GM19351 (cell line): Measurements from ENCODE around the gene DGKI.

Experiments
- ATAC-seq: cut with Tn5 transposase; IDR thresholded peaks from one replicate; pipeline ENCODE4 v1.9.1; 2021; ENCODE audit warnings: mild to moderate bottlenecking, moderate library complexity; ENCODE audit not compliant: unreplicated experiment

Gene DGKI

DNA sequence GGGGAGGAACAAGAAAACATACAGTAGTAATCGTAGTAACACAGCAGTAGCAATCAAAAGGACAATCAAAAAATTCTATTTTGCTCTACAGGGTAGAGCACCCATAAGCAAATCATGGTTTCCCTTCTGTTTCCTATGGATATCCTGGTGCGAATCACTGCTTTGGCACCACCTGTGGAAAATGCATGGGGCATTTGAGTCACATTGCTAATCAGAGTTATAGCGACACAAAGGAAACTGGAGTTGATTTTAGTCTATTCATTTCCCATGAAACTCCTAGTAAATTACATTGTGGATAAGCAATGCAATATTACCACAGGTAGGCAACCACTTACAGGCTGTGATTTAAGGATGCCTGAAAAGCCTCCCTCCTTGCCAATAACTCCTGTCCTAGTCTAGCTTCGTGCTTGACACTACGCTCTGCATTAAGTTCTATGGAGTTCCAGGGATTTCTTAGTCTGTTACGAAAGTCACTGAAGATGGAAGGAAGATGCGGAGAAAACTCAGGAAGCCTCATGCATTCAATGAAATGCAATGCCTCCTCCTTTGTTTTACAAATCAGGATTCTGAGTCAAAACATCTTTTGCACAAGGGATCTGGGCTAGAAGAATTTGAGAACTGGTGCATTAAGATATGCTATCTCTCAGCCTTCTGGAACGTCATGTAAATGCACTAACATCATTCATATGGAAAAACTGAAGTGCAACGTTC is 188.4 kb downstream of the DGKI start:
- ATAC-seq = no peak

GRCh38 chr7:137657476-137658189 is 189.1 kb downstream of the DGKI start:
- no peak for ATAC-seq

DNA sequence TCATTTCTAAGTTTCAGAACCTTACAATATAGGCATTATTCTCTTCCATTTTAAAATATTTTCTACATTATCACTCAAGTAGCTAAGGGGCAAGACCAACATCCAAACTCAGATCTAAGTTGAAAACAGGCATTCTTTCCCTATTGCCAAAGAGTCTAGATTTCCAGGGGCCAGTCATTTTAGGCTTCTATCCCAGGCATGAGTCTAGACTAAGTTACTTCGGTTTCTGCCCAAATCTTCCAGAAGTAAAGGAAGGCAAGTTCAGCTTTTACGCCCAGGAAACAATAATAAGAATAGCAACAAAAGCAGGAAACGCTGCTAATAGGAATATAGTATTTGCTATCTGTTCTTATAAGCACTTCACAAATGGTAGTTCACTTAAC is 189.9 kb downstream of the DGKI start:
- ATAC-seq = no peak

GRCh38 chr7:137656227-137656849 is 190.4 kb downstream of the DGKI start:
- ATAC-seq = peak; percentile 93

- no peak for ATAC-seq
Measured at GRCh38 chr7:137655804-137656203, 191.0 kb downstream of the DGKI start.

- no peak for ATAC-seq
Measured at GRCh38 chr7:137652721-137653120, 194.1 kb downstream of the DGKI start.

GRCh38 chr7:137647905-137648565 is 198.7 kb downstream of the DGKI start:
- ATAC-seq = no peak

GRCh38 chr7:137642472-137642871 is 204.3 kb downstream of the DGKI start:
- no peak for ATAC-seq

DNA sequence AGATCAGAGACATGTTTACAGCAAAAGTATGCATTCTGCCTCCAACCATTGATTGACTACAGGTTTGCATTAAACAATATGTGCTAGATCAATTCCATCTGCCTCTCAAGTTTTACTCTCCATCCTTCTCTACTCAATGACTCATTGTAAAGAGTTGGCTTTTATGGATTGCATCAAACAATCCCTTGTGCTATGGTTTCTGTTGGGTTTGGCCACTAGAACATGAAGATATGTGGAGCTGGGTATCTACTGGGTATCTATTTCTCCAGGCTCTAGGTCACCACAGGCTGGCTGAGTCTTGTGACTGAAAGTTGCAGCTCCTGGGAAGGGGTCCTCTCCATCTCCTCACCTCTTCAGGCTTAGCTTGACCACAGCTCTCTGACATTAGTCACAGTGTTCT is 204.7 kb downstream of the DGKI start:
- ATAC-seq = no peak

- ATAC-seq = no peak
Measured at GRCh38 chr7:137636376-137636775, 210.4 kb downstream of the DGKI start.

DNA sequence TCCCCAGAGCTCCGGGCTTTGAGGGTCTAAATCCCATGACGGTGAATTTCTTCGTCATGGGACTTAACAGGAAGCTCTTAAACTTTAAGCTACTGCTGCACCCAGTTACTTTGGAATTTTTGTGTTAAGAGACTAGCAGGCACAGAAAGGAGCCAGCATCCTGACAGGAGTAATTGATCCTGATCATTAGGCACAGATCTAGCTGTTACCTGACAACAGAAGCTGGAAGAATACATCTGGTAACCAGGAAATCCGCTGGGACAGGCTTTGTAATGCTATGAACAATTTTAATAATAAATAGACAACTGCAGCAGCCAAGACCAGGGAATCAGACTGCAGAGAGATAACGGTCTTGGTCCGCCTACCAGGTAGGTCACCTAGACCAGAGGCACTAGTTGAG is 210.9 kb downstream of the DGKI start:
- no peak for ATAC-seq

DNA sequence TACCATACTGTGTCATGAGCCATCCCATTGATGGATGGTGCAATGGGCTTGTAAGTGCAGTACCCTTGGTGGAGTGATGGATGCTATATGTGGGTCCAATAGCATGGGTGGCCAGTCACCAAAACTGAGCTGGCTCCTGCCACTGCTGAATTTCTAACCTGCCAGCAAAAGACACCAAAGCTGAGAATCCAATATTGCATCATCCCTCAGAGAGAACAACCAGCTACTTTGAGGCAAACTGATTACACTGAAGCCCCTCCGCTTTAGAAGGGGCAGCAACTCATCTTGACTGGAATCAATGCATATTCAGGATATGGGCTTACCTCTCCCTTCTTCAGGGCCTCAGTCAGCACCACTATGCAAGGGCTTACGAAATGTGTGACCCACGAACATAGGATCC is 211.6 kb downstream of the DGKI start:
- no peak for ATAC-seq

DNA sequence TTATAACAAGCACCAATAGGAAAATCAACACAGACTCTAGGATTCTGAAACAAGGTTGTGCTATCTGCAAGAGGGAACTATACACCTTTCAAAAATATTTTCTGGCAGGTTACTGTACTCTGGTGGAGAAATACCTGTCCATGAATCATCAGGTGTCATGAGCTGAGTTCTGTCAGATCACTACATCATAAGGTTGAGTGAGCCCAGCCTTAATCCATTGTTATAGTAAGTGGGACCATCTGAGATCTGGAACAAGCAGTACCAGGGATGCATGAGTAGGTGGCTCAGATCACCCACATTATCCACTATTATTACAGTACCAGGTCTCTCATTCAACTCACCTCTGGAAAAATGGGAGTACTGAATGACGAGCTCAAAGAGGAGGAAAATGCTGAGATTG is 212.4 kb downstream of the DGKI start:
- no peak for ATAC-seq

DNA sequence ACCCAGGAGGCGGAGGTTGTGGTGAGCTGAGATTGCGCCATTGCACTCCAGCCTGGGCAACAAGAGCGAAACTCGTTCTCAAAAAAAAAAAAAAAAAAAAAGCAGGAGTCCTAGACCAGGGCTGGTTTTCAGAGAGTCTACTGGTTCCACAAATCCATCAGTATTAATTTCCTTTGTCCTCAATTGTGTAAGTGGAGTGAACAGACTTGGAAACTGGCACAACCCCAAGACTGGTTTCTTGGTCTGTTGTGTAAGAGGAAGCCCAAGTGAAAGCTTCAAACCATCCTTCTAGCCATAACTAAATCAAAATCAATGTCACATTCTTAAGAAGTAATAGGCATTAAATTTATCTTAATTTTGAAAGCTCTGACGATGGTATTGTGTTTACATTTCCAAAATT is 213.6 kb downstream of the DGKI start:
- no peak for ATAC-seq

GRCh38 chr7:137628216-137628615 is 218.6 kb downstream of the DGKI start:
- ATAC-seq = no peak

DNA sequence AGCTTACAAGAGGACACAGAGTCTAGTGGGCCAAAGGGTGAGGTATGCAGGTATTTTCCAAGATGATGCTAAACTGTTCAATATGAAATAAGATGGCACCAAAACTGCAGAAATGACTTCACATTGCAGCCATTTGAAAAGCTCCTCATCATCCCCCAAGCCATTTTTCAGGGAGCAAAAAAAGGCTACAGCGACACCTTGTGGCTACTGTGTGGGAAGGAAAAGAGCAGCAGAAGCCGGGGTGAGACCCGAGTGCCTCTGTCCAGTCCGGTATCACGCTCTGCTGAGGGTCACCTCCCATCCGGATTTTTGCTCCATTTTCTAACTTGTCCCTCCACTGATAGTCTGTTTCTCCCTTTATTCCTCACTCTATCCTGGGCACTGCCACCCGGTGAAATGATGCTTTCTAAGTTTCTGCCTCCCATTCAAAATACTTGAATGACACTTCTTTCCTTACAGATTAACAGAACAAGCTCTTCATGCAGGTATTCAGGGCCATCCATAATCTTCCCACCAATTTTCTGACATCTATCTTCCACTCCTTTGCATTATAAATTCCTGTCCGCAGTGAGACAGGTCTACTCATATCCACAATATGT is 220.2 kb downstream of the DGKI start:
- ATAC-seq = peak; percentile 87

- ATAC-seq = no peak
Measured at GRCh38 chr7:137625197-137625596, 221.6 kb downstream of the DGKI start.

DNA sequence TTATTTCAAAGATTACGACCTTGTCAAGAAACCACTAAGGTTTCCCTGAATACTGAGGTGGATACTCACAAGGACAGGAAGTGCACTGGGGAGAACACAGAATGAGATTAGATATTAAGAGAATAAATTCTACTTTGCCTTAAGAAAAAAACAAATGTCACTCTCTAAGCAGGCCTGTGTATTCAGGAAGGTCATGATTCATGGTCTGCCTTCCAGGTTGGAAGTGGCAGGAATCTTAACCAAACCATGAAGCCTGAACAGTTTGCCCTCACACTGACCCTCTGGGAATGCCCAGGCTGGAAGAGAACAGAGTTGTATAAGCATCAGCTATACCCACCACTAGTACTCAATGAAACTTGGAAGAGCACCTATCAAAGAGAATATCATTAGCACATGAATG is 227.6 kb downstream of the DGKI start:
- no peak for ATAC-seq

DNA sequence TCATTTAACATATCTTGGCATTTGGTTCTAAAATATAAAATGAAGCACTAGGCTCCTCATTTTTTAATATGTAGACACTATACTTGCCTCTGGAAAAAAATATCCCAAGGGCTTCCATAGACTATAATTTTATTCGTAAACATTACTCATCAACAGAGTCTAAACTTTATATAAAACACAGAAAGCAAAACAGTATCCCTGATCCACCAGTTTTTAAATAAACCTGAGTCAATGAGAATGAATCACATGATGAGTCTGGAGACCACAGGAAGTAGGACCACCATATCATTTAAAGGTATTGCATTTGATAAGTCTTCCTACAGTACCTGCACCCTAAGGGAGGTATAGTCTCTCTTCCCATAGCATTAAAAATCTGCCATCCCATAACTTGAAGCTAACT is 228.0 kb downstream of the DGKI start:
- no peak for ATAC-seq

- no peak for ATAC-seq
Measured at GRCh38 chr7:137613006-137613525, 233.7 kb downstream of the DGKI start.

- ATAC-seq = no peak
Measured at GRCh38 chr7:137611606-137612005, 235.2 kb downstream of the DGKI start.
